AG04449 (cell line): ENCODE data around the gene IL18.

Experiments used
- CTCF ChIA-PET: fragments of 350-600 bp; formaldehyde crosslinking; extraction: SDS; loops from one replicate; lab custom pipeline; 2021; ENCODE audit warnings: antibody characterized with exemption; lab: Yijun Ruan, JAX
- POLR2A ChIA-PET: fragments of 400-600, 350-600 bp; formaldehyde crosslinking; extraction: SDS; loops from one replicate; lab custom pipeline; 2020; ENCODE audit warnings: antibody characterized with exemption, inconsistent platforms; lab: Yijun Ruan, JAX
- DNase-seq: peaks from one replicate; pipeline ENCODE4 v3.0.0-alpha.2; 2010; ENCODE audit warnings: low read depth, low spot score
- H3K4me3 ChIP-seq: 2 replicates; pipeline ENCODE4 v1.5.1; 2011; ENCODE audit warnings: low read depth, mild to moderate bottlenecking, control low read depth, low read length
- CTCF ChIP-seq: IDR thresholded peaks from one replicate; pipeline ENCODE4 v1.5.1; 2011; ENCODE audit warnings: mild to moderate bottlenecking, moderate library complexity, low read length, control low read depth, inconsistent platforms; ENCODE audit not compliant: insufficient read depth; ENCODE audit errors: missing control alignments

The IL18 gene

GRCh38 chr11:112156956-112157766, 6.7 kb downstream of the IL18 start:
- no peak for TF ChIP-seq CTCF
- CTCF ChIA-PET = interaction anchor here (1.0 to 1.8 kb wide), 8 partner anchors 9 to 48 kb away, joined by 3 to 6 read pairs (median 4); partner anchors contain the start of gene BCO2
- peak; percentile 97 for DNase-seq
- H3K4me3 ChIP-seq = no peak overlapping the region
- POLR2A ChIA-PET = interaction anchor here (0.7 to 1.1 kb wide), 2 partner anchors 15 to 37 kb away, joined by 3 to 5 read pairs; no protein-coding TSS in a partner anchor

GRCh38 chr11:112156153-112156955, 7.5 kb downstream of the IL18 start:
- TF ChIP-seq CTCF = no peak
- DNase-seq = no peak
- H3K4me3 ChIP-seq = no peak overlapping the region
- ChIA-PET CTCF (interaction anchor here (1.0 to 1.8 kb wide), 8 partner anchors 9 to 47 kb away, joined by 3 to 6 read pairs (median 4); partner anchors contain the start of gene BCO2), POLR2A (no interaction called here)

DNA sequence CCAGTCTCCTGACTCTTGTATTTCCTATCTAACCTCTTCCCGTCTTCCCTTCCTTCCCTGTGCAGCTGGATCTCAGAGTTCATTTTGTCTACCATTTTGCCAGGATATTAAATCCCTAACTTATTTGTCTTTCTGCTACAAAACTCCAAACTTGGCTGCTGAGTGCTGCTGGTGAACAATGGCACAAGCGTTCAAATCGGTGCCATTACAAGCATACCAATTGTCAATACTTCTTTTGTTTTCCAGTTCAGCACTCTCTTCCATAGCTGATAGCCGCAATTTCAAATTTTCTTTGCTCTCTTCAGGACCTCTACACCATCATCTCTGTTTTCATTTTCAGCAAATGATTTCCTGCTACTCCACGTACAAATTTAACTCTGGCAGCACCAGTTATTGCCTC, 13.4 kb downstream of the IL18 start:
- ChIA-PET POLR2A (no interaction called here), CTCF (interaction anchor here (0.5 to 2.2 kb wide), 4 partner anchors 25 to 38 kb away, joined by 3 to 8 read pairs (median 6); partner anchors contain the start of gene BCO2)
- DNase-seq = no peak
- no peak for TF ChIP-seq CTCF
- H3K4me3 ChIP-seq = no peak overlapping the region

DNA sequence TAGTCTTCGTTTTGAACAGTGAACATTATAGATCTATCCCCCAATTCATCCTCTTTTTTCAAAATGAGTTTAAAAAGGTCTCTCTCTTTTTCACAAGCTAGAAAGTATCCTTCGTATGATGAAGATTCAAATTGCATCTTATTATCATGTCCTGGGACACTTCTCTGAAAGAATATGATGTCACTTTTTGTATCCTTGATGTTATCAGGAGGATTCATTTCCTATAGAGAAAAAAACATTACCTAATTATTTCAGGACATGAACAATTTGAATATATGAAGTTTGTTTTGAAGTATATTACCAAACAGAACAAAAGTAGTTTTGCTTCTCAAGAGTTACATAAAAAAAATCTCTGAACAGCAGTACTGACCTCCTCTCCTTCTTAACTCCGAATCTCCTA, 20.3 kb downstream of the IL18 start:
- H3K4me3 ChIP-seq = no peak overlapping the region
- no peak for DNase-seq
- CTCF ChIA-PET = interaction anchor here (1.5 to 1.7 kb wide), 2 partner anchors 10 to 13 kb away, joined by 5 read pairs; no protein-coding TSS in a partner anchor
- POLR2A ChIA-PET = no interaction called here
- no peak for TF ChIP-seq CTCF

DNA sequence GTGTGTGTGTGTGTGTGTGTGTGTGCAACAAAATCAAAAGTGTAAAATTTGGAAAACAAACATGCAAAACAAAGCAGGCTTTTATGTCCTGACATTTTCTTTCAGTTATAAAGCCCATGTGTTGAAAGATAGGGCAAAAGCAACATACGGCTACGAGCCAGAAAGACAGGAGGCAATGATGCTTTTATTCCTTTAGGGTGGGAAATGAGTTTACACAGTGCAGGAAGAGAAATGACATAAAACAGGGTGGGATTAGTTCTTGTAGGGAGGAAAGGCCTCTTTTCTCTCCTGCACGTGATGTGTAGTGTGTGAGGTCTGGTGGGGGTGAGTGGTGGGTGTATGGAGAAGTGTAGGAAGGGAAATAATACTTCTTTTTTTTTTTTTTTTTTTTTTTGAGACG, 29.4 kb downstream of the IL18 start:
- no peak for TF ChIP-seq CTCF
- H3K4me3 ChIP-seq = no peak overlapping the region
- ChIA-PET POLR2A (no interaction called here), CTCF (interaction anchor here (2.8 kb wide), 1 partner anchor 21 kb away, joined by 12 read pairs; no protein-coding TSS in a partner anchor)
- DNase-seq = no peak
